Fibroblast of peridontal ligament (primary cell): ENCODE data around the gene CCER1.

Experiments used
- DNase-seq: peaks from one replicate; pipeline ENCODE4 v3.0.0-alpha.2; 2010; ENCODE audit errors: extremely low read depth

CCER1 gene

GRCh38 chr12:90969346-90969745 lies 14.4 kb upstream of the CCER1 start:
- DNase-seq = peak; percentile 50

- DNase-seq = no peak
Measured at GRCh38 chr12:90965204-90965603, 10.2 kb upstream of the CCER1 start.

GRCh38 chr12:90964616-90965015 lies 9.6 kb upstream of the CCER1 start:
- no peak for DNase-seq

- DNase-seq = no peak
Measured at GRCh38 chr12:90963946-90964345, 9.0 kb upstream of the CCER1 start.

- DNase-seq = no peak
Measured at GRCh38 chr12:90961154-90961553, 6.2 kb upstream of the CCER1 start.

DNA sequence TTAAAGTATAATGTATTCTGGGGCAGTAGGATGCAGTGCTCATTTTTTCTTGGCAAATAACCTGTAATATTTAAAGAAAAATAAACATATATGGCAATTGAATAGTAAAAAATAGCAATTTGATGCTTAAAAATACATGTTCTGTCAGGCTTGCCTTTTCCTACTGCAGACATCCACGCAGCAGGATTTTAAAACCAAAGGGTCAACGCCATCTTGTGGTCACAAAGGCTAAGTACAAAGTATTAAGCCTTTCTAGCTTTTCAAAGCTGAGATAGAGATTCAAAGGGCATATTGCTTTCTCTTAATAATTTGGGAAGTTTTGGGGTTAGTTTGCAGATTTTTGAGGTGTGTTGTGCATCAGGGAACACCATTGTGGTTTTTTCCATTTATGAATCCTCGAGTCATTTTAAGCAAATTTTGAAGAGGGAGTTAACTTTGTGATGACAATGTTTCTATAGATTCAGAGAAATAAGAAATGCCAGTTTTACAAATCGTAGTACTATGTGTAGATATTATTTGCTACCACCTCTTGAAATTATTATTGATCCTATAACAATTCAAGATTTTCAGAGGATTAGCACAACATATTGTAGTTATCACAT lies 4.7 kb upstream of the CCER1 start:
- peak; percentile 78 for DNase-seq

- peak; percentile 65 for DNase-seq
Measured at GRCh38 chr12:90959032-90959431, 4.1 kb upstream of the CCER1 start.

- no peak for DNase-seq
Measured at GRCh38 chr12:90958347-90958746, 3.4 kb upstream of the CCER1 start.

DNA sequence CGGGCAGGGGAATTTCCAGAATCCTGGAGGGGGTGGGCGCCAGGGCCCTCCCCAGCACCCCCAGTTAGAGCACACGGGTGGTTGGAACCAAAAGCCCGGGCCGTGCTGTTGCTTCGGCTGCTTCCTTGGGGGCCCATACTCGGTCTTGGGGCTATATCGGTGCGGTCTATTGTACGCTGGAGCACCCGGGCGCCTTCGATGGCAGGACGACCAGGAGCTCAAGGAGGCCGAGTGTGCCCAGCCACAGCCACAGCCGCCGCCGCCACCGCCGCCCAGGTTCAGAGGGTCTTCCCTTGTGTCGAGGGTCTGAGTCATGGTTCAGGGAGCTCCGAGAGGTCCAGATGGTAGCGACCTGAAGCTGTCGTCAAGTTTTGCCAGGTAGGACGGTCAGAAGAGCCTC lies 548 bp downstream of the CCER1 start:
- no peak for DNase-seq

- DNase-seq = no peak
Measured at GRCh38 chr12:90953956-90954421, 987 bp downstream of the CCER1 start.

- no peak for DNase-seq
Measured at GRCh38 chr12:90951432-90952105, 3.4 kb downstream of the CCER1 start.

- DNase-seq = no peak
Measured at GRCh38 chr12:90947869-90948268, 7.1 kb downstream of the CCER1 start.

- DNase-seq = peak; percentile 62
Measured at GRCh38 chr12:90945070-90945649, 9.8 kb downstream of the CCER1 start.

DNA sequence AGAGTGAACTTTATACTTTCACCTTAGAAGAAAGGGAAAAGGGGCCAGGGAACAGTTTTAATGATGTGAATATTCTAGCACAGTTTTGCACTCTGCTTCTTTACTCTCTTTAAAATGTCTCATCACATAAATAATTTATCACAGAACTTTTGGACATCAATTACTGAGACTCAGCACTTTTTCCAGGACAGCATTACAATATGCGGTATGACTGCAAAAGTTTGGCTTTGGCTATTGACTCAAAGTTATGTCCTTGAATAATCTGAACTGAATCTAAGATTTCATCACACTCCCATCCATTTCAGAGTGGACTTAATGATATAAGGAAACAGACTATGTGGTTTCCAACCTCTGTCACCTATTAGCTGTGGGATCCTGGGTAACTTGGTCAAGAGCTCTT lies 11.7 kb downstream of the CCER1 start:
- DNase-seq = no peak

DNA sequence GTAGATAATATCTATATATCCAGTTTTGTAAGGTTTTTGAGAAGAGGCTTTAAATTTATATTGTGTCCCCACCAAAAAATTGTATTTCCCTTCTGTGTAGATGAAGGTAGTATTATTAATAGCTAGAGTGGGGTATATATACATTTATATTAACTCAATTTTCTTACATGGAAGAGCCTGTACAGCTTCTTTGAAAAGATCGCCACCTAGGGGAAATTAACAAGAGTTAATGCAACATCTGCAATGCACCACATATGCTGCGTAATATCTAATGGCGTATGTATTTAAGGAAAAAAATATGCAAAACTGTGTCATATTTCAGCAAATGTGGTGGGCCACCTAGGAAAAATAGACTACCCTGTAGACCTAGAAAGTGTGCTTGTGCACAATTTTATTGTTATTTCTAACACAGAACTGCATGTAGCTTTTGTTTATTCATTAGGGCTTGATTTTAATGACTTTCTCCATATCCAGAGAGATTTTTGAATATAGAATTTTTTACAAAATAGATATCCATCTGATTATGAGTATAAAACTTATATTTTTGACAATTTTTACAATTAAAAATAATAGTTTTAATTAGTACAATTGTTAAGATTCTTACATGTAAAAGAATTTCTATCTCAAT lies 14.0 kb downstream of the CCER1 start:
- DNase-seq = peak; percentile 74

- DNase-seq = peak; percentile 23
Measured at GRCh38 chr12:90939382-90939781, 15.6 kb downstream of the CCER1 start.

GRCh38 chr12:90938451-90938850 lies 16.5 kb downstream of the CCER1 start:
- peak; percentile 32 for DNase-seq

GRCh38 chr12:90937651-90938050 lies 17.3 kb downstream of the CCER1 start:
- no peak for DNase-seq

DNA sequence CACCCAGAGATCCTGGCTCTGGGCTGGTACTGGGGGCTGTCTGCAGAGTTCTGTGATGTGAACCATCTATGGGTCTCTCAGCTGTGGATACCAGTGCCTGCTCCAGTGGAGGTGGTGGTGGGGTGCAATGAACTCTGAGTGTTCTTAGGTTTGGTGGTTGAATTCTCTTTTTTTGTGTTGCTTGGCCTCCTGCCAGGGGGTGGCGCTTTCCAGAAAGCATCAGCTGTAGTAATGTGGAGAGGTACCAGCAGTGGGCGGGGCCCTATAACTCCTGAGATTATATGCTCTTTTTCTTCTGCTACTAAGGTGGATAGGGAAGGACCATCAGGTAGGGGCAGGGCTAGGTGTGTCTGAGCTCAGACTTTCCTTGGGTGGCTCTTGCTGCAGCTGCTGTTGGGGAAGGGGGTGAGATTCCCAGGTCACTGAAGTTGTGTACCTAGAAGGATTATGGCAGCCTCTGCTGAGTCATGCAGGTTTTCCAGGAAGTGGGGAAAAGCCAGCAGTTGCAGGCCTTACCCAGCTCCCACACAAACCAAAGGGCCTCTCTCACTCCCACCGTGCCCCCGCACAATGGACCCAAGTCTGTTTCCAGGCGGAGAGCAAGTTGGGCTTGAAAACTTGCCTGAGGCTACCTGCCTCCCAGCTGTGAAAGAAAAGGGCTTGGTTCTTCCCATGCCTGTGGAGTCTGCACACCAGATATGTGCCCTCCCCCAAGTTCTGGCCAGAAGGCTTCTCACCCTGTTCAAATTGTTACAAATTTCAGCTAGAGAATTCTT lies 18.6 kb downstream of the CCER1 start:
- DNase-seq = no peak

- DNase-seq = no peak
Measured at GRCh38 chr12:90925562-90925961, 29.4 kb downstream of the CCER1 start.

- DNase-seq = no peak
Measured at GRCh38 chr12:90924406-90924805, 30.6 kb downstream of the CCER1 start.

DNA sequence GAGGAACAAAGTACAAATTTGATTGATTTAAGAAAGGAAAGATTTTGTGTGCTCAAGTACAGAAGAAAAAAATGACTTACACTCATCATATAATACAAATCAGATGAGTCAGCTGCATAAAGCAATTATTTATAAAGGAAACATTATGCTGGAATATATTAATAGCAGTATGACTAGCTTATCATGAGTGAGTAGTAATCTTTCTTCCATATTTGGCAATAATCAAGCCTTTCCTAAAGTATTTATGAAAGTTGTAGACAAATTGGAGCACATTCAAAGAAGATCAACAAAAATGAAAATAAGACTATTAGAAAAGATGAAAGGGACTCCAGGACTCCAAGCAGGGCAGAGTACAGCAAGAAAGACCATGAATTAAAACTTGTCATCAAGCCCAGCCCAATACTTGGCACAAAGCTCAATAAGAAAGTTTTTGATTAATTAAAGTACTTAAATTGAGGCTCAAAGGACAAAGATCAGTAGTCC lies 32.8 kb downstream of the CCER1 start:
- DNase-seq = peak; percentile 77
